22Rv1 (cell line): ENCODE measurements around the gene CSMD2.

Experiments
- H3K27ac ChIP-seq: fragments of 450-650 bp; 2 replicates; pipeline ENCODE4 v1.5.1; 2017
- CTCF ChIP-seq: fragments of 450-650 bp; IDR thresholded peaks from 2 replicates; pipeline ENCODE4 v1.5.1; 2017; ENCODE audit warnings: mild to moderate bottlenecking
- ZFX ChIP-seq: fragments of 450-650 bp; IDR thresholded peaks from 2 replicates; pipeline ENCODE4 v1.6.1; 2017; ENCODE audit warnings: antibody characterized with exemption, borderline replicate concordance

Gene CSMD2

DNA sequence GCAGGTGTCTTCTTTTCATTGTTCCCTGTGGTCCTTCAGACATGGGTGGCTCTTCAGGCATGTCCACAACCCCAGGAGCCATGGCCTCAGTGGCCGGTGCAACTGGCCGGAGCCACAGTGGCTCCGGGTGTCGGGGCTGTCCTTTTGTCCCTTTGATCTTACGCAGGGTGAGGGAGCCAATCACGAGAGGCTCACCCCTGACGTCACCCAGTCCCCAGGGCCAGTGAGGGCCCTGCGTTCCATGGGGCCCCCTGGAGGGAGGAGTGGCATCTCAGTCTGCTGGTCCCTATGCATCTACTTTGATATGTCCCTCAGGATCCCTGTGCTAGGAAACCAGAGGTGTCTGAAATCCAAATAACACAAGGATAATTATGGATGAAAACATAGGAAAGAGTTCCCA lies 663.3 kb downstream of the CSMD2 start:
- no peak overlapping the region for H3K27ac ChIP-seq
- TF ChIP-seq CTCF (no peak), ZFX (no peak)

- no peak overlapping the region for H3K27ac ChIP-seq
- TF ChIP-seq ZFX (no peak), CTCF (no peak)
These were observed 663.7 kb downstream of the CSMD2 start for GRCh38 chr1:33501309-33501708.

GRCh38 chr1:33500547-33500946 lies 664.5 kb downstream of the CSMD2 start:
- no peak for TF ChIP-seq ZFX
- no peak for TF ChIP-seq CTCF
- H3K27ac ChIP-seq = no peak overlapping the region

- H3K27ac ChIP-seq = no peak overlapping the region
- TF ChIP-seq ZFX = no peak
- TF ChIP-seq CTCF = no peak
These were observed 667.6 kb downstream of the CSMD2 start for GRCh38 chr1:33497410-33497809.

- no peak overlapping the region for H3K27ac ChIP-seq
- TF ChIP-seq CTCF (no peak), ZFX (no peak)
These were observed 670.1 kb downstream of the CSMD2 start for GRCh38 chr1:33494929-33495328.

- H3K27ac ChIP-seq = no peak overlapping the region
These were observed 676.4 kb downstream of the CSMD2 start for GRCh38 chr1:33488624-33489023.

DNA sequence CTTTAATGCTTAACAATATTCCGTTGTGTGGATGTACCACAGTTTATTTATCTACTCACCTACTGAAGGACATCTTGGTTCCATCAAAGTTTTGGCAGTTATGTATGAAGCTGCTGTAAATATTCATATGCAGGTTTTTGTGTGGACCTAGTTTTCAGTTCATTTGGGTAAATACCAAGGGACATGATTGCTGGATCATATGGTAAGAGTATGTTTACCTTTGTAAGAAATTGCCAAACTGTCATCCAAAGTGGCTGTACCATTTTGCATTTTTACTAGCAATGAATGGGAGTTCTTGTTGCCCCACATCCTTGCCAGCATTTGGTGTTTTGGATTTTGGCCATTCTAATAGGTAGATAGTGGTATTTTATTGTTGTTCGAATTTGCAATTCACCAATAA lies 682.6 kb downstream of the CSMD2 start:
- no peak overlapping the region for H3K27ac ChIP-seq
- TF ChIP-seq CTCF = no peak
- no peak for TF ChIP-seq ZFX

More at GRCh38 chr1:33488624-33489023, 676.4 kb downstream of the CSMD2 start:
- TF ChIP-seq ZFX (no peak), CTCF (no peak)
